GM18505 (cell line): ENCODE data around the gene ZNF536.

Source experiments
- ATAC-seq: cut with Tn5 transposase; IDR thresholded peaks from one replicate; pipeline ENCODE4 v1.9.1; 2021; ENCODE audit not compliant: unreplicated experiment
- POLR2A ChIP-seq: IDR thresholded peaks from 4 replicates; pipeline ENCODE4 v1.6.1; 2011; ENCODE audit warnings: borderline replicate concordance; ENCODE audit not compliant: insufficient read depth, insufficient read length; ENCODE audit errors: extremely low read depth

Gene ZNF536

DNA sequence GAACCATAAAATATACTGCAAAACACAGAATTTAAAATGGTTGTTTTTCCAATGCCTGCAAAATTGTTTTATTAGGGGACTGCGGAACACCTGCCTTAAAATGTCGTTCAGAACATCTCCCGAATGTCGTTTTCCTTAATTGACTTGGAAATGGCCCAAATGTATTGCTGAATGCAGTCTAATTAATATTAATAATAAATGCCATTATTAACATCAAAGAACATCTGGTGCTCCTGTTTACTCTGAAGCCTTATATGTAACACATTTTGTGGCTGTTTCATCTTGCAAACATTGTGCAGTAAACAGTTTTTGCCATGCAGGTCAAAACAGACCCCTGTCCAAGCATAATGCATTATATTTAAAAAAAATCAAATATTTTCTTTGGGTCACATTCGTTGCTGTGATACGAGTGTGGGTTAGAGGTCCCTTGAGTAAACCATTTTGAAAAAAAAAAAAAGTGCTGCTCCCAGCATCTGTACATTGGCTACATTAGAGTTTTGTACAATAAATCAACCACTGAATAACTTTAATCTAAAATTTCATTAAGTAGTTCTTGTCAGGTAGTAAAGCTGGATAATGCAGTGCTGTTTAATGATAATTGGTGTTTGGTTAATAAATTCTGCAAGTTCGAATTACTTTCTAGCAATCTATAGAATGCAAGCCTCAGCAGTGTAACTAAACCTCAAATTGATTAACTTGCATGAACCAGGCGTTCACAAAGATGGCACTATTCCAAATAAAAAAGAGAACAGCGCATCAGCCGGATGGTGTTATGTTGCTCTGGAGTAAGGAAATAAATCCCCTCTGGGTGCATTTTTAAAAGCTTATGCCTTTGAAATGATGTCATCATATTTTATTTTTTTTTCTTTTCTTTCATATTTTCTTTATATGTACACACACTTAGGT is 140.2 kb downstream of the ZNF536 start:
- no peak for TF ChIP-seq POLR2A
- ATAC-seq = no peak

DNA sequence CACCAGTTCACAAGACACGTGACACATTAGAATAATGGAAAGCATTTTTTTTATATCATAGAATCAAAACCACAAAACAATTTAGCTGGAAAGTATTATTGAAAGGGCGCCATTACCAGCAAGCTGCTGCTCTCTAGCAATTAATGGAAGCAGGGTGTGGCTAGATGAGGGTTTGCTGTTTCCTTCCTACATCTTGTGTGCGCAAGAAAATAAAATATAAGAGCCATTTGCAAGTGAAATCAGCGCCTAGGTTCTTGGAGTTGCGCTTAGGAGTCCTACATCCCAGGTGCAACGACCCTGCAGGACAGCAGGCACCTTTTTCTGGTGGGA is 140.9 kb downstream of the ZNF536 start:
- no peak for TF ChIP-seq POLR2A

DNA sequence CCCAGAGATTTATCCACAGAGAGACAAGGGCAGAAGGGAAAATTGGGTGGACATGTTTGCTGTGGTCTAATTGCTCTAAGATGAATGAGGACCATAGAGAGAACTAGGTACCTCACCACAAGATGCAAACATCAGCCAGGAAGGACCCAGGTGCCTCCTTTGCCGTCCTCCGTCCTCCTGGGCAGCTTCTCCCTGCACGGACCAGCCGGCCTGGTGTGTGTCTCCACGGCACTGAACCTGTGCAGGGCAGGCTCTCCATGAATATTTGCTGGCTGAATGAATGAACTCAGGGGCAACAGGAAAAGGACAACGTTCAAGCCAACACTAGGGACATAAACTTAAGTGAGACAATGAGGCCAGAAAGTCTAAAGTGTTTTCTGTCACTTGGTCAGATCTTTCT is 143.9 kb downstream of the ZNF536 start:
- no peak for ATAC-seq
- TF ChIP-seq POLR2A = no peak

More for the DNA sequence above, 140.9 kb downstream of the ZNF536 start:
- ATAC-seq = no peak

DNA sequence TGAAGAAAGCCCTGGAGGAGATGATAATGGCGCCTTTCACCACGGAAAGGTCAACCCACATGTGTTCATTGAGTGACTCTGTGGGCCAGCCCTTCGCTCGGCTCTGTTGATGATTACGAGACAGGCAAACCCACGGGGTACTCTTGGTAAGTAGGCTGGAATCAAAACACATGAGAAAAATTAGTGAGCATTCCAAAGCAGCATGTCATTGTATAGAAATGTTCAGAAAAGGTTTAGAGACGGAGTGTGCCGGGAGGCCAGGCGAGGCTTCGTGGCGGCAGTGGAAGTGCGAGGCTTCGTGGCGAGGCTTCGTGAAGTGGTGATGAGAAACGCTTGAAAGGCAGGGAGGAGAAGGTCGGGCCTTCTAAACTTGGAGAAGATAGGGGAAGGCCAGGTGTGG is 144.3 kb downstream of the ZNF536 start:
- TF ChIP-seq POLR2A = no peak

DNA sequence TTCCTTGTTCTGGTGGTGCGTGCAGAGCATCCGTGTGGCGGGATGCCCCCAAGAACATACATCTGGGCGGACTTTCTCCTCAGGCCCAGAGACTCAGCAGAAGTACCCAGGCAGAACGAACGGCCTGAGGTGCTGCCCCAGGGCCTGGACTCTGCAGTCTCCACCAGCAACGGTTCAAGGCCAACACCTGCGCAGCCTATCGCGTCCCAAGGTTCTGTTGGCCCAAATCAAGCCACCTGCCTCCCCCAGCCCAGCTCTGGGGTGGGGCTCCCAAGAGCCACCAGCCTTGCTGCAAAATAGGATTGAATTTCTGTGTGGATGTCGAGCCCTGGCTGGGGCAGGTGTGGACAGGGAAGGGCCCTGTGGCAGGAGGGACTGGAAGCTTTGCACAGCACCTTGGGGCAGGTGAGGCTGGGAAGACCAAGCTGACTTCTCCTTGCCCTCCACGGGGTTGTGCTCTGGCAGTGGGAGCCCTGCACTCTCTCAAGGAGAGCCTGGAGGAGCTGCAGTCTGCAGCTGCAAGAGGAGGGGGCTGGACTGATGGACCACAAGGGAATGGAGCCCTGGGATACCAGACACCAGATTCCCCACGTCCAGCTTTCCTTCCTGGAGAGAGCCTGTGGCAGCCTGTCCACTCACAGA is 146.9 kb downstream of the ZNF536 start:
- ATAC-seq = no peak
- TF ChIP-seq POLR2A = no peak

More for the DNA sequence above, 144.3 kb downstream of the ZNF536 start:
- ATAC-seq = no peak

DNA sequence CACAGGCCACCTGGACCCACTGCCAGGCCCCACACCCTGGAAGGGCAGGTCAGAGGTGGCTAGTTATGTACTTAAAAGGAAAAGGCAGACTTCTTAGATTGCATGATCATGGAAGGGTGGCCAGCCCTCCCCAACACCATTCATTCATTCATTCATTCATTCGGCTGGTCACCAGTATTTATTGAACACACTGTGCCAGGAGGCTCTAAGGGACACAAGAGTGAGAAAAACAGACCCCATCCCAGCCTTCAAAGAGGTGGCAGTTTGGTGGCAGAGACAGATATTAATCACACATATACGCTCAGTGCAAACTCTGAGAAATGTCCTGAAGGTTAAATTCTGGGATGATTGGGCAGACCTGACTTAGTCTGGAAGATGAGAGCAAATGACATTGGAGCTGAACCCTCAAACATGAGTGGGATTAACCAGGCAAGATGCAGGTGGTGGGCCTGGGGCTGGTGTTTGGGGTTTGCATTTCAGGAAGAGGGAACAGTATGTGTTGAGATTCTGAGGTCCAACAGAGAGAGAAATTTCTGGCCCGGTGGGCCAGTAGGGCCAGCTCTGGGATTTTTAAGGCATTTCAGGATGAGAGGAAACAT is 147.5 kb downstream of the ZNF536 start:
- no peak for ATAC-seq
- no peak for TF ChIP-seq POLR2A

DNA sequence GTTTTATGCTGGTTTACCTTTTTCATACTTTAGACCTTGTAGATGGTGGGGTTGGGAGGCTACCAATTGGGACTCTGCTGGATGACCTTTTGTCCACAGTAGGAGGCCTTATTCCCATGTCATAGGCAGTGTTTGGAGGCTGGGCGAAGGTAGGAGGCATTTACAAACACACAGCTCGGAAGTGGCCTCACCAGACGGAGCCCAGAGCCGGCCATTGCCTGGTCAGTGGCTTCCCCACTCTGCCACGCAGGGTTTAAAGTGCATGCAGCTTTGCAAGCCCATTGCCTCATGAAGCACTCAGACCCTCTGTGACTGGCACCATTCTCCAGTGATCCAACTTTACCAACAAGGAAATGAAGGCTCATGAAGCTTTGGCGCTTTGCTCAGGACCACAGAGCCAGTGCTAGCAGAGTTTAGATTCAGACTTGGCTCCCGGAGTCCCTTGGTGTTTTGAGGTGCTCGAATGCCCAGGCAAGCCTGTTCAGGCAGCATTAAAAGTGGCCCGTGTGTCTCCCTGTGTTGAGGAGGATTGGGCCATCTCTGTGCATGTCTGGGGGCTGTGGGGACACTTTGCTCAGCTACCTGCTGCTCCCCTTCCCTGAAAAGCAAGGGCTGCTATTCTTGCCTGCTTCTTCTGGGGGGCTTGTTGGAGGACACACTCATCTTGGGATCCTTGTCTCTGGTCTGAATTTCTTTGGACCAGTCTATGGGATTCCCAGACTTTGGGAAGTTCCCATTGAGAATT is 148.7 kb downstream of the ZNF536 start:
- ATAC-seq = no peak
- no peak for TF ChIP-seq POLR2A

DNA sequence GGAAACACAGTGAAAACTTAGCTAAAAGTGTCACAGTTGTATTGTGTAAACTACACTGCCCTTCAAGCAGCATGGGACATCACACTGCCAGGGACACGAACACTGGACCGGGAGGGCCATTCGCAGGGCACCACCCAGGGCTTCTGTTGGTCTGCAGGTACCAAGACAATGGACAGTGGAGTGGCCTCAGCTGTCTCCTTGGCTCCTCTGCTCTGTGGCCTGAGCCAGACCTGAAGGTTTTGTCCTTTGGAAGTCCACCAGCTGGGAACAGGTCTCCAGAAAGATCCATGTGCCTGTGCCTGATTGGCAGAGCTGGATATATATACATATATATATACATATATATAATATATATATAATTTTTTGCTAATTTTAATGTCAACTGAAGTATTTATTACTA is 149.8 kb downstream of the ZNF536 start:
- ATAC-seq = no peak
- no peak for TF ChIP-seq POLR2A

DNA sequence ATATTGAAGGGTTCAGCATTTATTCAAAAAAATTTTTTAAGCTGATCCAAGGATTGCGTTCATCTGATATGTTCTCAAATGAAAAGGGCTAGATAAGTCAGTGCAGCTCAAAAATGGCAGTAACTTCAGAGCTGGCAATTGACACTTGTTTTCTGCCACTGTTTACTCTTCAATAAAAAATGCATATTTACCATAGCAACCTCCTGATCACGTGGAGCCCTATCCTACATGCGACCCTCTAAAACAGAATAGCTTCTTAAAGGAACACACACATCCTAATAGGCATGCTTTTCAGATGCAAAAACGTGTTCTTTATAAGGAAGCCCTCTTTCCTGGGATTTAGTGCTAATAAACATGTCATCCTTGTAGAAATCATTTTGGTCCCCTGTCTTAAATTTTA is 150.2 kb downstream of the ZNF536 start:
- no peak for ATAC-seq
- TF ChIP-seq POLR2A = no peak

DNA sequence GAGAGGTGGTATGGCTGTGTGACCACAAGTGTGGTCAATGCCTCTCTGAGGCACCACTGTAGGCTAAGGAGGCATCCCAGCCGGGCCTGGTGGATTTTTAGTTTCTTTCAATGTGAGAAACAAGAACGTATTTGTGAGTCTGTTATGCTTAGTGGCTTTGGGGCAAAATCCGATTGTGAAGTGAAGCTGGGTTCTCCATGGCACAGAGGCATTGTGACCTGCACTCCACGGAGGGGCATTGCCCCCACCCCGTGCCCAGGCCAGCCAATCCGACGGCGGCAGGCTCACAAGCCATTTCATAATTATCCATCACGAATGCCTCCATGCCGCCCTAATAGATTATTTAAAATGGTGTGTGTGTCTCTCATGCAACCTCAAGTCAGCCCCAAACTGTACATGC is 151.6 kb downstream of the ZNF536 start:
- ATAC-seq = no peak
- no peak for TF ChIP-seq POLR2A

DNA sequence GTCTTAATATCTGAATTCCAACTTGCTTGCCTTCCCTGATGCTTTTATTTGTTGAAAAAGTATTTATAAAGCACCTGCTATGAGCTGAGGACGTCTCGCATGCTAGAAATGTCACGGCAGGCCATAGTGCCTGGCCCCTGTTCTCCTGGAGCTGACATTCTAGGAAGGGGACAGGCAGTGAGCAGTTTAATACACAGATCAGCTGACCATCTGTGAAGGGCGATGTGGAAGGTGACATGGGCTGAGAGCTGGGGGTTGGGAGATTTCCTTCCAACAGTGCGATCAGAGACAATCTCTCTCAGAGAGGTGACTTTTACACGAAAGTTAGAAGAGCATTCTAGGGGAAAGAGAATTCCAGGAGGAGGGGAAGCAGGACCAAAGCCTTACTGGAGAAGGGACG is 153.2 kb downstream of the ZNF536 start:
- TF ChIP-seq POLR2A = no peak
- ATAC-seq = no peak

DNA sequence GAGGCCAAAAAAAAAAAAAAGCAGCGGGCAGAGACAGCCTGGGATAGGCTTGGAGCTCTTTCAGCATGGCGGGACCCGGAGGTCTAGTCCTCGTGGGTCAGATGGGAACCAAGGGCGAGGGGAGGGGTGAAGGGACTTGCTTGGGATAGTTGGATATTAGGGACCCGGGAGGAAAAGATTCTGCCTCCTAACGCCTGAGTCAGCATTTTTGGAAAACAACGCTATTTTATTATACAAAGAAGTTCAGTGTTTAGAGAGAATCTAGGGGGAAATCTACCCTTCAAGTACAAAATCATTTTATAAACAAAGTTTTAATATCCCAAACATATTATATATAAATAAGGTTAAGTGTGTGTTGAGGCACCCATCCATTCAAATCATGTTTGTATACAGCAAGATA is 156.7 kb downstream of the ZNF536 start:
- no peak for TF ChIP-seq POLR2A
- no peak for ATAC-seq

DNA sequence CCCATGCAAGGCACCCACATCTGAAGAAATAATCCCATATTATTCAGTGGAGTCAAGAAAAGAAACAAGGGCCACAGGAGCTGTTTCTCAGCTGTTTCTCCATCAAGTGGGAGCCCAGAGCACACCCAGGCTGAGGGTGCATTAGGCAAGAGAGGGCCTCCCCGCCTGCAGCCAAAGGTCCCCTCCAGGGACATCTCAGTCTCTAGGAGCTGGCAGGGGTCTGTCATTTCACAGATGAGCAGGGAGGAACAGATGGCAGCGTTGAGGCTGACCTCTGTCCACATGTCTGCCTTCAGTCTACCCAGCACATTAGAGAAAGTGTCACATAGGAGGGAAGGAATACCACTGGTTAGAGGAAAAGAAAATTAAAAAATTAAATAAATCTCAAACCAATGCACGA is 157.7 kb downstream of the ZNF536 start:
- no peak for TF ChIP-seq POLR2A
- no peak for ATAC-seq
